Measurements from ENCODE around the gene EEIG2. TPM values are rescaled to one million over a fixed set of nuclear protein-coding genes. Genes with fewer than 3 reads are reported as not detected.

The EEIG2 gene
- 2.9 TPM for polyA plus RNA-seq (2012; ENCODE audit: insufficient read length, low read depth)

DNA sequence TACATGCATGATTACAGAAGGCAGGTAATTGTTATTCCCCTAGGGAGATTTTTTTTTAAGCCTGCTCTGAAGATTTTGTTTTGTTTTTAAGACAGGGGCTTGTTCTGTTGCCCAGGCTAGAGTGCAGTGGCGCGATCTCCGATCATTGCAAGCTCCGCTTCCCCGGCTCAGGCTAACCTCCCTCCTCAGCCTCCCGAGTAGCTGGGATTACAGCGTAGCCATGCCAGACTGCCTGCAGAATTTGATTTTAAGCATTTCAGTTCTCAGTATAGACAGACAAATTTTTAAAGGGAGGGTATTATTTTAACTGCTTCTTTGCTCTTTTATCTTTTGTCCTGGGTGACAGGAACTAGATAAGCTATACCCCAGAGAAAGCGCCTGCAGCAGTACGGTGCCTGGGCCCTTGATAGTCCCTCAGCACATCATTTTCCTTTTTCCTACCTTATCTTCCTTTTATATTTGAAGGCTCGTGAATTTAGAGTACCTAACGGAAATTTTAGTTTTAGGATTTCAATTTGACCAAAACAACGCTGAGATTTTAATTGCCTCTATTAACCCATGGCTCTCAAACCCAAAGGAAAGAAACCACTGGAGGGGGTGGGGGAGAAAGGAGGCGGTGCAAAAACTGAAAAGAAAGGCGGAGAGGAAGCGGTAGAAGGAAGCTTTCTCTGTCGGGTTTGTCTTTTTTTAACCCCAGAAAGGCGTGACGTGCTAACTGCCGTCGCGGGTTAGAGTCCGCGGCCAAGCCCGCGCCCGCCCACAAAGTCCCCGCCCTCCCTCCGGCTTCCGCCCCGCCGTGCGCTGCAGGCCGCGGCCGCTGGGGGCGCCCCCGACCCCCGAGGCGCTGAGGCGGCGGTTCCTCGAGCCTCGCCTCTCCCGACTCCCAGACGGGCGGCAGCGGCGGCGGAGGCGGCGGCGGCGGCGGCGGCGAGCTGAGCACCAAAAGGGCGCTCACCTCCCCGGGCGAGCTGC is at the start of gene EEIG2:
TSS of gene EEIG2 (plus strand) at position 886 of the 972 bp plus-strand sequence. CDS start 329 bp downstream, outside the sequence.
- TF ChIP-seq, protein P1, sequence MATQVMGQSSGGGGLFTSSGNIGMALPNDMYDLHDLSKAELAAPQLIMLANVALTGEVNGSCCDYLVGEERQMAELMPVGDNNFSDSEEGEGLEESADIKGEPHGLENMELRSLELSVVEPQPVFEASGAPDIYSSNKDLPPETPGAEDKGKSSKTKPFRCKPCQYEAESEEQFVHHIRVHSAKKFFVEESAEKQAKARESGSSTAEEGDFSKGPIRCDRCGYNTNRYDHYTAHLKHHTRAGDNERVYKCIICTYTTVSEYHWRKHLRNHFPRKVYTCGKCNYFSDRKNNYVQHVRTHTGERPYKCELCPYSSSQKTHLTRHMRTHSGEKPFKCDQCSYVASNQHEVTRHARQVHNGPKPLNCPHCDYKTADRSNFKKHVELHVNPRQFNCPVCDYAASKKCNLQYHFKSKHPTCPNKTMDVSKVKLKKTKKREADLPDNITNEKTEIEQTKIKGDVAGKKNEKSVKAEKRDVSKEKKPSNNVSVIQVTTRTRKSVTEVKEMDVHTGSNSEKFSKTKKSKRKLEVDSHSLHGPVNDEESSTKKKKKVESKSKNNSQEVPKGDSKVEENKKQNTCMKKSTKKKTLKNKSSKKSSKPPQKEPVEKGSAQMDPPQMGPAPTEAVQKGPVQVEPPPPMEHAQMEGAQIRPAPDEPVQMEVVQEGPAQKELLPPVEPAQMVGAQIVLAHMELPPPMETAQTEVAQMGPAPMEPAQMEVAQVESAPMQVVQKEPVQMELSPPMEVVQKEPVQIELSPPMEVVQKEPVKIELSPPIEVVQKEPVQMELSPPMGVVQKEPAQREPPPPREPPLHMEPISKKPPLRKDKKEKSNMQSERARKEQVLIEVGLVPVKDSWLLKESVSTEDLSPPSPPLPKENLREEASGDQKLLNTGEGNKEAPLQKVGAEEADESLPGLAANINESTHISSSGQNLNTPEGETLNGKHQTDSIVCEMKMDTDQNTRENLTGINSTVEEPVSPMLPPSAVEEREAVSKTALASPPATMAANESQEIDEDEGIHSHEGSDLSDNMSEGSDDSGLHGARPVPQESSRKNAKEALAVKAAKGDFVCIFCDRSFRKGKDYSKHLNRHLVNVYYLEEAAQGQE (IDR thresholded peaks at IDR 0.05; ENCODE audit: insufficient read depth in 1 of 2, low read depth in 2 of 2, low read length in 2 of 2): no peak
- TF ChIP-seq FOXP2 (optimal IDR thresholded peaks at IDR 0.05; ENCODE audit: borderline replicate concordance, extremely low read depth, extremely low read length, insufficient read depth): peak; percentile 17
- no peak for TF ChIP-seq SIN3A (IDR thresholded peaks at IDR 0.05; ENCODE audit: borderline replicate concordance, insufficient read depth, low read length)
- TF ChIP-seq POLR2AphosphoS5 (IDR thresholded peaks at IDR 0.05; ENCODE audit: low read depth, low read length): no peak
- TF ChIP-seq TAF1 (IDR thresholded peaks at IDR 0.05; ENCODE audit: borderline replicate concordance, insufficient read depth, low read length): no peak

DNA sequence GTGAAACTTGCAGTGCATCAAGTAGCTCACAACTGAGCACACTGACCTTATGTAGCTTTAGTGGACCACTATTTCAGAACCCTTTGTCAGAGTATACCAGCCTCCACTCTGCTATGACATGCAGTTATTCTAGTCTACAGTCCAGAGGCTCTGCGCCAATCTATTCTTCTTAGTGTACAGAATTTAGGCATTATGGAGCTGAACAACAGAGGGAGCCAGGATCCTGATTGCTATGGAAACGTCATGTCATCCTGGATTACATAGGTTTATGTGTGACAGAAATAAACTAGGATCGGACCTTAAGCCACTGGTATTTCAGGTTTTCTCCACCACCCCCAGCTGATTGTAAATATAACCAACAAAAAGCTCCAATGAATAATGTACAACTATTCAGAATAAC is 48.1 kb upstream of the EEIG2 start:
- TF ChIP-seq SIN3A (IDR thresholded peaks at IDR 0.05; ENCODE audit: borderline replicate concordance, insufficient read depth, low read length) (no peak), FOXP2 (optimal IDR thresholded peaks at IDR 0.05; ENCODE audit: borderline replicate concordance, extremely low read depth, extremely low read length, insufficient read depth) (no peak), POLR2AphosphoS5 (IDR thresholded peaks at IDR 0.05; ENCODE audit: low read depth, low read length) (no peak)
- TF ChIP-seq, protein P1 (IDR thresholded peaks at IDR 0.05; ENCODE audit: insufficient read depth in 1 of 2, low read depth in 2 of 2, low read length in 2 of 2): no peak

DNA sequence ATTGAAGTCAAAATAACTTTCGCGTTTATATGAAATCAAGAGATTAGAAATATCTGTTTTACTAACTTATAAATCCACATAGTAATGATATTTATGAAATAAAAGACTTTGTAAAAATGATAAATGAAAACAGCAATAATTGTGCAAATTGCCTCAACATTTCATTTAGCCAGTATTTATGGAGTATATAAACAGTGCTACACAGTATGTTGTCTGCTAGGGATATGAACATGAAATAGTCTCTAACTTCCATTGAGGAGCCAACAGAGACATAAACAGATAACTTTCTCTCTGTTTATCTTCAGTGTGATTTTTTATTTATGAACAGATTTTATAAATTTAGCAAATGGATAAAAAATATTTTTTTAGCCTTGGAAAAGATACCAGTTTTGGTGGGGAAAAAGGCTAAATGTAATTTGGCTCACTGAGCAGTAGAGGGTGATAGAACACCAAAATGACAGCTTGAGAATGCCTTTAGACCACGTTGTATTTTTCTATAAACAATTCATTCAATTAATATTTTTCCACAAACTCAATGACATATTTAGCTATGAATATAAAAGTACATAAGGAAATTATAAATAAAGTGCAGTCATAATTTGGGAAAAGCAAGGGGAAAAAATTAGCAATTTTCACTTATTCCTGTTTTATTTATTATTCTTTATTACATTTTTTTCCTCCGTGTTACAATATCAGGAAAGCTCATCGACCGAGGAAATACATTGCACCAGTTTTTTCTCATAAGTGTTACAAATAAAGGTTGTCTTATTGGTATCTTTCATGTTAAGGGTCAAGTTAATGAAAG is 47.5 kb upstream of the EEIG2 start:
- no peak for TF ChIP-seq TAF1 (IDR thresholded peaks at IDR 0.05; ENCODE audit: borderline replicate concordance, insufficient read depth, low read length)
- TF ChIP-seq FOXP2 (optimal IDR thresholded peaks at IDR 0.05; ENCODE audit: borderline replicate concordance, extremely low read depth, extremely low read length, insufficient read depth): no peak
- no peak for TF ChIP-seq POLR2AphosphoS5 (IDR thresholded peaks at IDR 0.05; ENCODE audit: low read depth, low read length)
- TF ChIP-seq SIN3A (IDR thresholded peaks at IDR 0.05; ENCODE audit: borderline replicate concordance, insufficient read depth, low read length): no peak
- TF ChIP-seq, protein P1 (IDR thresholded peaks at IDR 0.05; ENCODE audit: insufficient read depth in 1 of 2, low read depth in 2 of 2, low read length in 2 of 2): no peak

DNA sequence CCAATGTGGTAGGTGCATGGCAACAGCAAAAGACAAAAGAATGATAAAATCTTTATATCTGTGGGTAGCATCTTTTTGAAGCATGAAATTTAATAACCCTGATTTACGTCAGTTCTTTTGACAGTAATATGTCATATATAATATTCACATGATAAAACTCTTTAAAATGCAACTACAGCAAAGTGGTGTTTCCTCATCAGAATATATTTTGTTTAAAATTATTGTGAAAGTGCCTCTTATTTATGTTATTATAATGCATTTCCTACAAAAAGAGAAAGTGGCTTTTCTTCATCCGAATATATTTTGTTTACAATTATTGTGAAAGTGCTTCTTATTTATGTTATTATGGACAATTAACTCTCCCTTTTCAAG is 46.9 kb upstream of the EEIG2 start:
- TF ChIP-seq, protein P1 (IDR thresholded peaks at IDR 0.05; ENCODE audit: insufficient read depth in 1 of 2, low read depth in 2 of 2, low read length in 2 of 2): no peak
- TF ChIP-seq TAF1 (IDR thresholded peaks at IDR 0.05; ENCODE audit: borderline replicate concordance, insufficient read depth, low read length): no peak
- TF ChIP-seq POLR2AphosphoS5 (IDR thresholded peaks at IDR 0.05; ENCODE audit: low read depth, low read length): no peak
- TF ChIP-seq SIN3A (IDR thresholded peaks at IDR 0.05; ENCODE audit: borderline replicate concordance, insufficient read depth, low read length): no peak
- no peak for TF ChIP-seq FOXP2 (optimal IDR thresholded peaks at IDR 0.05; ENCODE audit: borderline replicate concordance, extremely low read depth, extremely low read length, insufficient read depth)

Data from PFSK-1 (cell line).